Kidney capillary endothelial cell (primary cell): ENCODE results near the gene ELP4.
"Not testable (repeated sequence)": the region's sequence is repeated elsewhere in the genome, so short reads cannot be mapped to it uniquely, and the experiment has no call there.

Experiments
- DNase-seq: peaks from one replicate; pipeline ENCODE4 v3.0.0-alpha.2; 2018; ENCODE audit warnings: low spot score

Gene ELP4

DNA sequence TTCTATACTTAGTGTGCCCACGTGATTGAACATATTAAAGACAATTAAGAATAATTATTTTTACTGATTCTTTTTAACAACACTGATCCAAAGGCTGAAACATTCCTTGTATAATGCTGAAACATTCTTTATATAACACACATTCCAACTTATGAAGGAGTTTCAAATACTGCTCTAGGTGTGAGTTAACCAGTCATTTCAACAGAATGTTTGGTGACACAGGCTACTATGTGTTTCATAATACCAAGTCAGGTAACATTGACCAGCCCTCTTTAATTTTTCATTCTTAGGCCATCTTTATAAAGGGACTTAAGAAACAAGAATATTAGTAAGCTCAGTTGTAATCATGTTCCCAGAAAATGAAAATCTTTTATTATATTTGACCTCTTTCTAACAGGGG is 136.6 kb downstream of the ELP4 start:
- DNase-seq = no peak

DNA sequence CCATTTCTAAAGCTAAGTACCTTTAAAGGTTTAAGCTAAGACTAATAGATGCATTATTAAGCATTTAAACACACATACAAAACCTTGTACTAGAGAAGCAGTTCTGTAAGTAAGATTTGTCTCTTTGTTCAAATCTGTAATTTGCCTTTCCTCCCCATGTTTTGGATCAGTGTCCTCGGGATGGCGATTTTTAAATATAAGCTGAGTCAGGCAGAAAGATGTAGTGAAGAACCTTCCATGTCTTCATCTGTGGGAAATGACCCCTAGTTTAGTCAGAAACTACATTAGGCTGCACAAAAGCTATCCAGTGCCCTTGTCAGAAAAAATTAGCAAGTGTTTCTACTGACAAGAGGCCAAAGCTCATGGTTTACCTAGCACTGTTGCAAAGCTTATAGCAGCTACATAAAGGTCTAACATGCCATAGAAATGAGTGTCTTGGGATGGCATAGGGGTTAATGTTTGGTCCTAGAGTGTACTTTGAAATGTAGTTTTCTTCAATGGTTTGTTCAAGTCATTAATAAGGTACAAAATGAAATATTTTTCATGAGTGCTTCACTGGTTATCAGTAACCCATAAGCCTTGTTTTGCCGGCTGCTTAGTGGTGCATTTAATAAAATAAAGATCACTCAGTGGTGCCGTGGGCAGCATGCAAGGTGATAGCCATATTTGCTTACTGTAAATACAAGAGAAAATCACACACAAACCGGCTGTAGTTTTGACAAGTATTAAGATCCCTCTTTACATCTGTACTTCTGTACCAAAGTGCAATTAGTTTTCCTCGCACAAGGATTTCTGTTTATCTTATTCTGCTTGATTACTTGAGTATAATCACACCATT is 139.8 kb downstream of the ELP4 start:
- no peak for DNase-seq

DNA sequence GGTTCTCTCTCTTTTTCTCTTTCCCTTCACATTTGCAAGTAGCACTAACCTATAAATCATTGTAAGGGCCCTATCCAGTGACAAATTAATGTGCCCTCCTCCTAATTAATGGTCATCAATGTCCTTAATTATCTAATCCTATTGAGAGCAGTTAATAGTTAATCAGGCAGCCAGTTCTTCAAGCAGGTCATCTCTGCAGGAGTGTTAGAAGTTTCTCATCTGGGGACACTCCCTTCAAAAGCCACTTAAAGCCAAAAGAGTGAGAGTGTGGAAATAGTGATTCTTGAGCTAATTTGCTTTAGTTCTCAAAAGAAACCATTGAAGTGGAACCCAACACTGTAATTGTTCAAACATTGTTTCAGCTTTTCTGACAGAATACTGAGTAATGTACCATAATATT is 141.6 kb downstream of the ELP4 start:
- no peak for DNase-seq

DNA sequence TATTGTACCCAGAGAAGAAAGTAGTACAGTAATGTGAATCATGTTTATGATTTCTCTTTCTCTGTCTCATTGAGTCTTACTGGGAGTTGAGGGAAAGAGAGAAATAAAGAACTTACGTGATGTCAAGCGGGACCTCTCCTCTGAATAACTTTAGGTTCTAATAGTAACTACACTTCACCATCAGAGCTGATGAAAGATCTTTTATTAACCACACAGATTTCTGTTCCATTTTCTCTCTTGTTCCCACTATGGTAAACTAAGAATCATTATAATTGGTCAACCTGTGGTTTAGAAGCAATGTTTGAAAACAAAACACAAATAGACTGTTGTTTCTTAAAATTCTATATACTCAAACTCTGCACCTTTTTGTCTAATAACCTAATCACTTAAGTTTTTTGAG is 142.3 kb downstream of the ELP4 start:
- no peak for DNase-seq

DNA sequence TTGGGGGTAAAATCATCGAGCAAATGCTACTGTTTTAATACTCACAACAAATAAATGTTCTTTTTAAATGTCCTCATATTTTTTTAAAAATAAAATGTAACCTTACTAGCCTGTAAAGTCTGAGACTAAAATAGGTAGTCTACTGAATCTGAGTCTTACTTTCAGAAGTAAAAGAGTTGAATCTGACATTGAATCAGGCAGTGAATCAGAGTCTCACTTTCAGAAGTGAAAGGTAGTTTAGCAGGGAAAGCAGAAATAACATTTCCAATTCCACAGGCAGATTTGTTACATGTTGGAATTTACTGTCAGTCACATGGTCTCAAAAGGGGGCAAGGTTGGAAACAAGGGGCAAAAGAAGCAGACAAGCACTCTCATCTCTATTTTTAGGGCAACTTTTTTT is 143.0 kb downstream of the ELP4 start:
- no peak for DNase-seq

DNA sequence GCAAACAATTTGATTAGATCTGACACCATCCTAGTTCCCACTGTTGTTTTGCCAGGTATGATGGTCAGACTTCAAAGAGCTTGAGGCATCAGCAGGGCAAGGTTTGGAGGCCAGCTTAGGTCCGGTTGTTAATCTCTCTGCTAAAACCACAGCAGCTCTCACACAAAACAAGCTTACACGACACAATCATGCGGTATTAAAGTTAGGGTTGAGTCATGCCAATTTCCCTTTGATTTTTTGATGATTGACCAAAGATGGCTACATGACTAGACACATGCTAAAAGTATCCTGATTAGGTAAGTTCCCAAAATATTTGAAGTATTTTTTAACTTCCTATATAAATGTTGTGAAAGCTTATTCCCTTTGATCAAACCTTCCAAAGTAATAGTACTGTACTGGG is 145.9 kb downstream of the ELP4 start:
- no peak for DNase-seq

DNA sequence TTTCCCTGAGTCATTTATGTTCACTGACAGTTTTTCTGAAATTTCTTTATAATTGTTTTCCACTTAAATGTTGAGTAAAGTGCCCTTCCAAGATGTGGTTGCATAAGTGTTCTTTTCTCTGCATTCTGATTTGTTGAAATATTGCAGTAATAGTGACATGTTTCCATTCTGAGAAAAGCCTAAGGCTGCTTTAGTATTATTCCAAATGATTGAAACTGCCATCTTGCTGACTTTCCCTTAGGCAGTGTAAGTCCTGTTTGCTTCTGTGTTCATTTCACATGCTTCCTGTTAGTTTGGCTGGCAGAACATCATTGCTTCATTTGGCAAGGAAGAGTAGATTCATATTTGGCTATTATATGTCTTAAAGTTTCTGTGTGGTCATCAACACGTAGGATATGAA is 146.5 kb downstream of the ELP4 start:
- DNase-seq = no peak

DNA sequence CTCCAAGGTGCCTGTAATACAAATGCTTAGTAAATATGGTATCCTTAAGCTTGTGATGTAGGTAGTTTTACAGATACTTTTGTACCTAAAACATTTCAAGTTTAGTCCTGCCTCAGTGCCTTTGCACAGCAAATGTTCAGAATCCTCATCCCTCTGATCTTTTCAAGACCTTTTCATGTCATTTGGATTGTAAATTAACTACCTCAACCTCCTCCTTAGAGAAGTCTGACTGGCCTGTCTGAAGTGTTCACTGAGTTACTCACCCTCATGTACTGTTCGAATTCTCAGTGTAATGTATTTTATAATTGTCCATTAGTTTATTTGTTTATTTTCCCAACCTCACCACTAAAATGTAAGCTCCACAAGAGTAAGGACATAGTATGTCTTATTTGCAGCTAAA is 147.5 kb downstream of the ELP4 start:
- DNase-seq = no peak

DNA sequence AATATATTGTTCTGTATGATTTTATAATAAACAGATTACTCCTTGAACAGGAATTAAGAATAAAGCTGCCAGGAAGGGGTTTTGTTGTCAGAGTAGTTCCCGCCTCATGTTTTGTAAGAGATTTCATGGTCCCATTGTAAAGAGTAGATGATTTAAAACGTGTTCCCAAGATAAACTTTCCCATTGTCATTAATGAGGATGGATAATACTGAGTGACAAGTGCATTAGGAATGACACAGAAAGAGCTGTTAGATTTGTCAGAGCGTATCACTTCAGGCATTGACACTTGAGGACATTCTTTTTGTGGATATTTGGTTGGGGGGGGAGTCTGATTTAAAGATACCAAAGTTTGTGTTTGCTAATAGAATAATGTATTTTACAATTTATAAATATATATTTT is 154.6 kb downstream of the ELP4 start:
- no peak for DNase-seq

DNA sequence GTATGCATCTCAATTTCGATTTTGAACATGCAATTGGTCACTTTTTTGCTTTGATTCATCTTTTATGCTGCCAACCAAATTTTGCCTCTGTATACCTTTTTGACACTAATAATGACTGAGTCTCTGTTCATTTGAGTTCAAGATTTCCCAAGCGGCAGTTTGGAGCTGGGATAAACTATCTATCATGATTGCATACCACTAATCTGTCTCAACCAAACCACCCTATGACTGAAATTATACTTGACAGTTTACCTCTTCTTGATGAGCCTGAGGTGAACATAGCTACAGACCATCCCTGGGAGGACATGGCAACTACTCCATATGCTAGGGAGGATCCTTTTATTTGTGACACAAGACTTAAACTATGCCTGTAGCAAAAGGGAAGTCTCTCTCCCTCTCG is 155.4 kb downstream of the ELP4 start:
- DNase-seq = no peak

DNA sequence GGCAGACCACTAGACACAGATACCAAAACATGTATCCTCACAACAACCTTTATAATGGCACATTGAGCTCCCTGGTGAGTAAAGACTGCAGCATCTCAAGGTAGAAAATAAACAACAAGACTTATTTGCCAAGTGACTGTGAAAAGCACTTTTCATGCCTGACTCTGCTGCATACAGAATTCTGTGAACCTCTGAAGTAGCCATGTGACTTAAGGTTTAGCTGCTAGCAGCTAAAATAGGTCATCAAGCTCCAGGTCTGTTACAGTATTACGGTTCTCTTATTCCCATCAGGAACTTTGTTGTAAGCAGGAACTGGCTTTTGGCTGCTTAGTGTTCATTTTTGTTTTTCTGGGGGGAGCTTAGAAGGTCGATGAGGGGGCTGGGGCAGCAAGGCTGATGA is 162.1 kb downstream of the ELP4 start:
- DNase-seq = no peak

DNA sequence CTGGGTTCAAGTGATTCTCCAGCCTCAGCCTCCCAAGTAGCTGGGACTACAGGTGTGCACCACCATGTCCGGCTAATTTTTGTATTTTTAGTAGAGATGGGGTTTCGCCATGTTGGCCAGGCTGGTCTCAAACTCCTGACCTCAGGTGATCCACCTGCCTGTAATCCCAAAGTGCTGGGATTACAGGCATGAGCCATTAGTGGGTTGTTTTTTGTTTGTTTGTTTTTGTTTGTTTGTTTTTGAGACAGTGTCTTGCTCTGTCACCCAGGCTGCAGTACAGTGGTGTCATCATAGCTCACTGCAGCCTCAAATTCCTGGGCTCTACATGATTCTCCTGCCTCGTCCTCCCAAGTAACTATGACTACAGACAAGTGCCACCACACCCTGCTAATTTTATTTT is 163.5 kb downstream of the ELP4 start:
- DNase-seq = not testable (repeated sequence)

DNA sequence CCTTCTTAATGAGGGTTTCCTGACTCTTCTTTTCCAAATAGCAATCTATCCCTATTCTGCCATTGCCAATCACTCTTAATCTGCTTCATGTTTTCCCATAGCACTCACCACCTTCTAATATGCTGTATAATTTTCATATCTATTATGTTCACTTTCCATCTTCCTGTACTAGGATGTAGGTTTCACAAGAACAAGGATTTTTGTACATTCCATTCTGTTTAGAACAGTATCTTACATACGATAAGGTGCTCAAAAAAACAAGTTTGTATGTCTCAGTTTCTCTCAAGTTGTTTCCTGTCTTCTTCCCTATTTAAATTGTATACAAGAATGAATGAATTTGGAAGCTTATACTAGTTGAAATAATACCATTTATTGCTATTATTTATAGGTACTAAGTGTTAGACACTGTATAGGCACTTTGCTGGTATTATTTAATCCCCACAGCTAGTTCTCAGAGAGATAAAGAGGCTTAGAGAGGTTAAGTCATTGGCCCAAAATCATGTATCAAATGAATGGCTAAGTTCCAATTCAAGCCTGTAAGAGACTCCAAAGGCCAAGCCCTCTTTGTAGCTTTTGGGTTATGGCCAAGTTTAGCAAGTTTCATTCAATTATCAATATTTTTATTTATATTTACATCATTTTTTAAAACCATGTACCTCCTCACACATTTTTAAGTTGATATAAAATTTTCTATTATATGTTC is 166.9 kb downstream of the ELP4 start:
- DNase-seq = no peak

DNA sequence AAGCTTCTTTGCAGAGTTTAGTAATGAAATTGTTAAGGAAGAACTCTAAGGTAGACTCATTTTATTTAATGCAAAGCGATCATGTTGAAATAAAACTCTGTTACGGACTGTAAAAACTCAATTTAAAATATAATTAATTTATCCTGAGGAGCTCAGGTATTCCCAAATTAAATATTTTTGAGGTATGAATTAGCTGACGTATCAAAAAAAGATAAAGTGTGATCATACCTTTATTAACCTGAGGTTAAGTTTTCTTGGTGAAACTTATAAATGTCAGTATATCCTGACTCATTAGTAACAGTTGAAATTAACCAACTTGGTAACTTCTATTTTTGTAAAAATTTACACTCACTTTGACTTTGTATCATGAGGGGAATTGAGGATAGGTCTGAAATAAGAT is 171.2 kb downstream of the ELP4 start:
- DNase-seq = no peak

DNA sequence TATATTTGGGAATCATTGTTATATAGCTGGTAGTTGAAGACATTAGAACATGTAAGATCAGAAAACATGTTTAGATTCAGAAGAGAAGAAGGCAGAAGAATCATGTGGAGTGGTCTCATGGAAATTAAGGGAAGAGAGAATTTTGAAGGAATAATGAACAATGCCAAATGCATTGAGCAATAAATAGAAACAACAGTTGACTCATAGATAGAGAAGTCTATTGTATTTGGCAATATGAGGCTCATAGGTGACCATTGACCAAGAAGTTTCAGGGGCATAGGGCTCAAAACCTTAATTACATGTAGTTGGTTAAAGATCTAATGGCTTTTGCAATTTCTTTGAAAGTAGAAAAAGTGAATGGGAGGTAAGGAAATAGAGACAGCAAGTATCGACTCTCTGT is 177.7 kb downstream of the ELP4 start:
- DNase-seq = no peak

DNA sequence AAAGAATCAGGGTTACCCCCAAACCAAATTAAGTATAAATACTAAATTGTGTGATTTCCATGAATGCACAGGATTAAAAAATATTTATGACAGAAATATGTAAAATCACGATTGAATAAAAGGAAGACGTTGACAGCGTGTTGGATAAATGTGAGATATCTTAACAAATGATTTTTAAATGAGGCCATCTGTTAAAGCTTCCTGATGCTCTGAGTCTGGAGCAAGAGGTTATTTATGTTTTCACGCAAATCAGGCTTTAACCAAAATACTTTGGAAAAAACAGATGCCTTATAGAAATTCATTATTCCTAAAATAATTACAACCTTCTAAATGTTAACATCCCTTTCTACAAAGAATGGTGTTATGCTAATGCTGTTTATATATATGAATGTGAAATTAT is 178.3 kb downstream of the ELP4 start:
- DNase-seq = no peak

DNA sequence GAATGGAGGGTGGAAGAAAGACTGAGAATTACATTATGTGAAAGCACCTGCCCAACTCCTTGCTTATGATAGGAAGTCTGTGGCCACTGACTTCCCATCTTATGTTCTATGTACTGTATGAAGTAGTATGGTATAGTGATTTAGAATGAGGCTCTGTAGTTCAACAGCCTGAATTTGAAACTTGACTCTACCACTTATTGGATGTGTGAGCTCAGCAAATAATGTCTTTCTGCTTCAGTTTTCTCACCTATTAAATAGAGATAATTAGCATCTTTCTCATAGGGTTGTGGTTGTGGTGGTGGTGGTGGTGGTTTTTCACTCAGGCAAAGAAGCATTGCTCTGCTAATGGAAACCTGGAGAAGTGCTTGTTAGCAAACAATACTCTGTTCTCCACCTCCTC is 180.0 kb downstream of the ELP4 start:
- DNase-seq = no peak

DNA sequence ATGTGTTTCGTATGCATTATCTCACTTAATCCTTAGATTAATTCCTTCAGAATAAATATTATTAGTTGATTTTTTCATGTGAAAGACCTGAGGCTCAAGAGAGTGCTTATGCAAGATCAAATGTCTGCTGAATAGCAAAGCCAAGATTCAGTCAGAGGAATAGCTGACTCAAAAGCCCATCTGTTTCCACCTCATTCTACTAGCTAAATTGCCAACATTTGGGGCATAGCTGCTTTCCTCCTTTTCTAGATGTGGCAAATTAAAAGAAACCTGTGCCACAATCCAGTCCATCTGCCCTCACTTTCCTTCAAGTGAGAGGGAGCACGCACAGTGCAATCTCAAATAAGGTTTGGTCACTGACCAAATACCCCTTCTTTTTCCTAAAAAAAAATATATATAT is 180.5 kb downstream of the ELP4 start:
- DNase-seq = no peak

DNA sequence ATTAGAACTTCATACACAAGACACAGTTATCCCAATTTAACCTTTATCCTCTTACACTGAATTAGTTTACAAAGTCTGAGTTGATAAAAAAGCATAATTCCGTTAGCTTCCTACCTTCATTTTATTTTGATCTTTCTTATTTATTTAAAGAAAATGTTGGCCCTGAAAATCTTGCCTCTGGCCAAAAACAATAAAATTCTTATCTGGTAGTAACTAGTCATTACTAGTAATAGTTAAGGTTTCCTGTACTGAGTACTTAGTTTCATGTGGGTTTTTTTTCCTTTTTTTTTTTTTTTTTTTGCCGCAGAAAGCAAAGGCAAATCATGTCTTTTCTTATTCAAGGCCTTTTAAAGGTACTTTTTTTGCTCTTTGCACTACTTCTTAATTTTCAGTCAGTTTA is 180.9 kb downstream of the ELP4 start:
- DNase-seq = no peak

DNA sequence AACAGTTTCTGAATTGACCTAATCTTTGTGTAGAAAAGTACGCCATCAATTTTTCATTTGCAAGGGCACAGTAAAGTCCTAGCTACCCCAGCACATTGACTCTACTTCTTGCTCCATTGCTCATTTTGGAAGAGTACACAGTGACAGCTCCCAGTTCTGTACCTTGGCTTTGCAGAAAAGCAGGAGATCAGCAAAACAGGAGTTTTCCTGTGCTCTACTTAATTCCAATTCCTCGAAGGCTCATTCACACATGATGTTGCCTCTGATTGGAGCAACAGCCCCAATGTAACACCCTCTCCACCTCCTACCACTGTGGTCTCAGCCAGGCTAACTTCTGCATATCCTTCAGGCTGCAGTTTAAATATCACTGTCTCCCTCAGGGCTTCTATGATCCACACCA is 182.9 kb downstream of the ELP4 start:
- DNase-seq = no peak

DNA sequence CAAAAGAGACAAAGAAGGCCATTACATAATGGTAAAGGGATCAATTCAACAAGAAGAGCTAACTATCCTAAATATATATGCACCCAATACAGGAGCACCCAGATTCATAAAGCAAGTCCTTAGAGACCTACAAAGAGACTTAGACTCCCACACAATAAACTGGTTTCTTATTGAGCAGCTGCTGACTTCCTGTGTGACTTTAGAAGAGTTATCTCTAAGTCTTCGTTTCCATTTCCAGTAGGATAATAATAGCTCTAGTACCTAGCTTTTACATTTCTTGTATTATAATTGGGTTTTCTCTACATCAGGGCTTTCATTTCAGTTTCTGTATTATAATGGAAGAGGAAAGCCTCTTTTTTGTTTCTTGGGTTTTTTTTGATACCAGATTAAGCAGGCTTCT is 187.5 kb downstream of the ELP4 start:
- not testable (repeated sequence) for DNase-seq

DNA sequence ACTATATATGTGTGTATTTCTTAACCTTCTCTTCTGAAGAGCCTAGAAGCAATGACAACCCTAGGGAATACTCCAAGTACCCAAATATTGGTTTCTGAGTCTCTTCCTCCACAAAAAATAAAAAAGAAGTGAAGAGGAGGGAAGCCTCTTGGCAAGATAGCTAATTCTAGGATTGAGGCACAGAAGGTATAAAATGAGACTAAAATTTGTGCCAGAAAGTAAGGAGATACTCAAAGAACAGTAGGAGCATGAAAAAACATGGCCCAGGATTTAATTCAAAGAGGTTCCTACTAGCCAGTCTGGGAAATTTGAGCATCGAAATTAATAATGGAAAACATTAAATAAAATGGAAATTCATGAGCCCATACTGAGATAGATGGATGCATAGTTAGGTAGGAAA is 189.5 kb downstream of the ELP4 start:
- DNase-seq = no peak

DNA sequence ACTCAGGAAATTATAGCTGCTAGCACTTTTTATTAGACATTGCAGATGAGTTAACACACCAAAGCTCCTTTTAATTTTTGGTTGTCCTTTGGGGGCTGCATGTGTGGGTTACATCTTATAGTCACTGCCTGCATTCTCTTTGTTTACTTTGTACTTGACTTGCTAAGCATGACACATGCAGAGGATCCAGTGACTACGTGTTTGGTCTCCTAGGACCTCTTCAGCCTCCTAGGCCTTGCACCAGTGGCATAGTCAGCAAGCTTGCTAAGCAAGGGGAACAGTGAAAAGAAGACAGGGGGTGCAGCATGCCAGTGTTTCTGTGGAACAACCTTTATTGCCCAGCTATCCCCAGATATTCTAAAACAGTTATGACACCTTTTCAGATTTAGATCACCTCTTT is 193.4 kb downstream of the ELP4 start:
- no peak for DNase-seq

DNA sequence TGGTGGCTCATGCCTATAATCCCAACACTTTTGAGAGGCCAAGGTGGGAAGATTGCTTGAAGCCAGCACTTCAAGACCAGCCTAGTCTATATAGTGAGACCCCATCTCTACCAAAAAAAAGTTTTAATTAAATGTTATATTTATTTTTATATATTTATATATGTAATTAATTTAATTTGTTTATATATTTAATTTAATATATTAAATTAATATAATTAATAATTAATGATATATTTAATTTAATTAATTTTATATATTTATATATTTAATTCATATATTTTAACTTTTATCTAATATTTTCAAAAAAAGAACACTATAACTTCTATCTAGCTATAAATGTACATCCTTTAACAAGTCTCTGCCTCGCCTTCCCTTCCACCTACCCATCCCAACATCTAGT is 196.8 kb downstream of the ELP4 start:
- DNase-seq = no peak
